HCT116 (cell line): ENCODE data around the gene SYNE1. TPM values are rescaled to one million over a fixed set of nuclear protein-coding genes. Genes with fewer than 3 reads are reported as not detected.

ENCODE experiments used
- ATAC-seq: fragments of 200-7000 bp; cut with Tn5 transposase; 2 replicates; pipeline ENCODE4 v1.9.1; 2020; ENCODE audit warnings: mild to moderate bottlenecking, moderate library complexity
- BruUV-seq: library from RNA; stranded (reverse); fragments of 400-500 nt; replicated peaks from 2 replicates; lab custom pipeline; 2021; lab: Mats Ljungman, UMichigan
- CTCF ChIA-PET: fragments of 300-600 bp; sonication (Branson Sonifier 250); formaldehyde crosslinking; loops from one replicate; lab custom pipeline; 2021; ENCODE audit warnings: antibody characterized with exemption; lab: Charles Lee
- POLR2A ChIA-PET: fragments of 300-600, 350-600 bp; sonication (Branson Sonifier 250); formaldehyde crosslinking; loops from one replicate; lab custom pipeline; 2021; ENCODE audit warnings: antibody characterized with exemption; lab: Charles Lee
- RAD21 ChIA-PET, 2 experiments: fragments of 300-600 bp; sonication (Branson Sonifier 250); formaldehyde crosslinking; loops; one replicate each; lab custom pipeline; 2023; ENCODE audit warnings: low total read pairs in 2 of 2; ENCODE audit not compliant: uncharacterized antibody in 2 of 2, unreplicated experiment in 2 of 2, low non-redundant PET in 1 of 2; lab: Charles Lee
- DNase-seq: peaks from one replicate; pipeline ENCODE4 v3.0.0-alpha.2; 2010; ENCODE audit warnings: low read depth, low spot score
- H2AFZ ChIP-seq: fragments of 200-600 bp; shearing (Covaris generic), sonication (generic); 2 replicates; pipeline ENCODE4 v1.6.1; 2017; ENCODE audit warnings: low read depth, mixed run types, mixed read lengths, antibody characterized with exemption, low read length; ENCODE audit not compliant: poor library complexity, severe bottlenecking
- H3K27ac ChIP-seq: 2 replicates; pipeline ENCODE4 v1.5.1; 2012; ENCODE audit warnings: low read depth, low read length
- H3K27me3 ChIP-seq: fragments of 200-600 bp; sonication (generic); 2 replicates; pipeline ENCODE4 v1.6.1; 2016; ENCODE audit warnings: mixed run types, low read length, mixed read lengths; ENCODE audit not compliant: insufficient read depth
- H3K36me3 ChIP-seq, 2 experiments: fragments of 200-500 bp in 1 of 2; fragments of 200-600 bp in 1 of 2; sonication (Bioruptor generic) in 1 of 2; sonication (generic) in 1 of 2; 2 replicates each; pipeline versions ENCODE4 v1.5.1 to v1.6.1; 2014 to 2016; ENCODE audit warnings: low read length in 2 of 2, inconsistent platforms in 1 of 2, mixed read lengths in 1 of 2, mixed run types in 1 of 2; ENCODE audit not compliant: insufficient read depth in 2 of 2, control insufficient read depth in 1 of 2
- H3K4me1 ChIP-seq, 2 experiments: fragments of 200-600 bp in 1 of 2; sonication (generic) in 1 of 2; 2 replicates each; pipeline versions ENCODE4 v1.5.1 to v1.6.1; 2012 to 2017; ENCODE audit warnings: low read length in 2 of 2, inconsistent platforms in 1 of 2, mild to moderate bottlenecking in 1 of 2, mixed read lengths in 1 of 2, mixed run types in 1 of 2, moderate library complexity in 1 of 2; ENCODE audit not compliant: insufficient read depth in 2 of 2, control insufficient read depth in 1 of 2
- H3K4me2 ChIP-seq: fragments of 200-600 bp; sonication (generic); 2 replicates; pipeline ENCODE4 v1.6.1; 2017; ENCODE audit warnings: mixed run types, low read length, mixed read lengths
- H3K4me3 ChIP-seq, 2 experiments: fragments of 200-600 bp in 1 of 2; sonication (generic) in 1 of 2; replicated peaks in 1 of 2; 2 replicates each; pipeline ENCODE4 v1.5.1; 2011 to 2016; ENCODE audit warnings: low read length in 2 of 2, control low read depth in 1 of 2, low read depth in 1 of 2, mild to moderate bottlenecking in 1 of 2, mixed read lengths in 1 of 2, mixed run types in 1 of 2
- H3K79me2 ChIP-seq: fragments of 200-600 bp; sonication (generic); 2 replicates; pipeline ENCODE4 v1.6.1; 2017; ENCODE audit warnings: mild to moderate bottlenecking, mixed run types, low read length, moderate library complexity, mixed read lengths; ENCODE audit not compliant: insufficient read depth
- H3K9ac ChIP-seq: fragments of 200-600 bp; sonication (generic); 2 replicates; pipeline ENCODE4 v1.6.1; 2016; ENCODE audit warnings: low read length, mixed read lengths
- H3K9me2 ChIP-seq: fragments of 200-600 bp; sonication (generic), shearing (Covaris generic); 2 replicates; pipeline ENCODE4 v1.6.1; 2017; ENCODE audit warnings: mixed run types, mild to moderate bottlenecking, moderate library complexity; ENCODE audit not compliant: insufficient read depth
- H3K9me3 ChIP-seq, 2 experiments: fragments of 200-500 bp in 1 of 2; fragments of 200-600 bp in 1 of 2; sonication (Bioruptor generic) in 1 of 2; sonication (generic) in 1 of 2; 2 replicates each; pipeline ENCODE4 v1.6.1; 2014 to 2017; ENCODE audit warnings: low read length in 2 of 2, mixed read lengths in 2 of 2, inconsistent platforms in 1 of 2, low read depth in 1 of 2, mild to moderate bottlenecking in 1 of 2, mixed run types in 1 of 2, moderate library complexity in 1 of 2; ENCODE audit not compliant: control insufficient read depth in 1 of 2, insufficient read depth in 1 of 2
- H4K20me1 ChIP-seq: fragments of 200-600 bp; sonication (generic), shearing (Covaris generic); 2 replicates; pipeline ENCODE4 v1.6.1; 2017; ENCODE audit warnings: mixed run types, mild to moderate bottlenecking, moderate library complexity; ENCODE audit not compliant: insufficient read depth
- CBX3 ChIP-seq: IDR thresholded peaks from 2 replicates; pipeline ENCODE4 v1.6.1; 2012; ENCODE audit warnings: low read depth
- POLR2A ChIP-seq: IDR thresholded peaks from 2 replicates; pipeline ENCODE4 v1.7.0; 2011; ENCODE audit warnings: borderline replicate concordance; ENCODE audit not compliant: insufficient read depth, insufficient read length; ENCODE audit errors: extremely low read depth
- SP1 ChIP-seq: IDR thresholded peaks from 2 replicates; pipeline ENCODE4 v1.6.1; 2012; ENCODE audit warnings: low read depth
- SRF ChIP-seq: IDR thresholded peaks from 2 replicates; pipeline ENCODE4 v1.6.1; 2012; ENCODE audit warnings: low read depth
- TCF7L2 ChIP-seq: IDR thresholded peaks from 2 replicates; pipeline ENCODE4 v1.7.0; 2011; ENCODE audit warnings: borderline replicate concordance, inconsistent platforms; ENCODE audit not compliant: insufficient read depth, insufficient read length; ENCODE audit errors: extremely low read depth
- intact Hi-C: fragments of 100-400 bp; cut with micrococcal nuclease; formaldehyde crosslinking; loops from 2 replicates; pipeline ENCODE4 v1.10.0; 2022
- total RNA-seq: library from RNA; stranded (reverse); gene quantifications from one replicate; pipeline ENCODE4 v1.2.1, GENCODE V29; 2021; ENCODE audit not compliant: unreplicated experiment

Gene SYNE1
- total RNA-seq, 1 experiment from 2014 or later = 5.4 TPM

GRCh38 chr6:152441902-152442301 is 195.3 kb downstream of the SYNE1 start:
- H3K9me3 ChIP-seq = no peaks in the 10 kb centered on the region
- no peak overlapping the region for H3K4me2 ChIP-seq

GRCh38 chr6:152435816-152436215 is 201.3 kb downstream of the SYNE1 start:
- Histone ChIP-seq H3K79me2 (no peaks in the 10 kb centered on the region), H3K4me3 (no peak overlapping the region), H3K36me3 (no peaks in the 10 kb centered on the region), H4K20me1 (no peaks in the 10 kb centered on the region), H3K4me2 (no peak overlapping the region), H3K9me2 (no peaks in the 10 kb centered on the region), H3K27me3 (no peaks in the 10 kb centered on the region), H3K27ac (no peak overlapping the region), H3K4me1 (no peaks in the 10 kb centered on the region), H3K9ac (no peak overlapping the region), H2AFZ (no peak overlapping the region), H3K9me3 (no peaks in the 10 kb centered on the region)
- POLR2A ChIA-PET = no interaction called here
- ATAC-seq = no peak
- CTCF ChIA-PET = no interaction called here
- BruUV-seq = no TSS peak
- intact Hi-C loops = no loop called here
- RAD21 ChIA-PET = no interaction called here
- DNase-seq = no peak
- no peak for TF ChIP-seq POLR2A

More at GRCh38 chr6:152441902-152442301, 195.3 kb downstream of the SYNE1 start:
- H2AFZ ChIP-seq = no peak overlapping the region
- DNase-seq (no peak), ATAC-seq (no peak)
- H4K20me1 ChIP-seq = no peaks in the 10 kb centered on the region
- H3K4me1 ChIP-seq = no peaks in the 10 kb centered on the region
- H3K9me2 ChIP-seq = no peaks in the 10 kb centered on the region
- H3K79me2 ChIP-seq = no peaks in the 10 kb centered on the region
- CTCF ChIA-PET = no interaction called here
- H3K9ac ChIP-seq = no peak overlapping the region
- POLR2A ChIA-PET = no interaction called here
- no peaks in the 10 kb centered on the region for H3K27me3 ChIP-seq
- no TSS peak for BruUV-seq
- RAD21 ChIA-PET = no interaction called here
- intact Hi-C loops = no loop called here
- no peaks in the 10 kb centered on the region for H3K36me3 ChIP-seq
- H3K4me3 ChIP-seq = no peak overlapping the region
- TF ChIP-seq POLR2A = no peak
- no peak for TF ChIP-seq SP1
- no peak for TF ChIP-seq TCF7L2
- TF ChIP-seq CBX3 = no peak
- no peak for TF ChIP-seq SRF
- H3K27ac ChIP-seq = no peak overlapping the region
